HG02885 (cell line): ENCODE data around the gene TRIM36.

Experiments used
- ATAC-seq: cut with Tn5 transposase; IDR thresholded peaks from one replicate; pipeline ENCODE4 v1.9.1; 2021; ENCODE audit warnings: mild to moderate bottlenecking; ENCODE audit not compliant: unreplicated experiment, poor library complexity

TRIM36 gene

GRCh38 chr5:115084246-115084793 lies 85.4 kb downstream of the TRIM36 start:
- no peak for ATAC-seq

GRCh38 chr5:115079924-115080623 lies 89.6 kb downstream of the TRIM36 start:
- ATAC-seq, result no peak
